ENCODE results near the gene SLC2A1. TPM values are rescaled to one million over a fixed set of nuclear protein-coding genes. Genes with fewer than 3 reads are reported as not detected.

SLC2A1 gene
- total RNA-seq, 1 donor from 2014 or later: 303 TPM

GRCh38 chr1:43001434-43001833 is 42.8 kb upstream of the SLC2A1 start:
- peaks cover 29% of the 10 kb centered on the region for H3K4me1 Mint-ChIP-seq
- H3K27ac Mint-ChIP-seq: no peak overlapping the region
- H3K9ac ChIP-seq: no peak overlapping the region
- H3K36me3 ChIP-seq: no peaks in the 10 kb centered on the region
- no peaks in the 10 kb centered on the region for H4K20me1 ChIP-seq (ENCODE audit: low read depth)
- H3K27me3 Mint-ChIP-seq (ENCODE audit: insufficient read depth, low read depth): no peaks in the 10 kb centered on the region
- TF ChIP-seq EZH2 (IDR thresholded peaks at IDR 0.05) (no peak), CTCF (IDR thresholded peaks at IDR 0.05) (no peak), EZH2phosphoT487 (IDR thresholded peaks at IDR 0.05) (no peak)
- H3K27me3 ChIP-seq: no peaks in the 10 kb centered on the region
- H3K4me1 ChIP-seq: peaks cover 17% of the 10 kb centered on the region
- H3K36me3 Mint-ChIP-seq: peaks cover 3% of the 10 kb centered on the region
- H2AFZ ChIP-seq (replicated peaks): no peak overlapping the region
- H3K79me2 ChIP-seq (ENCODE audit: low read depth): no peaks in the 10 kb centered on the region
- no peaks in the 10 kb centered on the region for H3K9me3 ChIP-seq (ENCODE audit: low read depth)
- no peak overlapping the region for H3K4me2 ChIP-seq
- no peak overlapping the region for H3K27ac ChIP-seq
- DNase-seq (ENCODE audit: low spot score): no peak
- H3F3A ChIP-seq (ENCODE audit: low read depth): peaks cover 18% of the 10 kb centered on the region
- no peak overlapping the region for H3K4me3 Mint-ChIP-seq
- H3K9me3 Mint-ChIP-seq: peaks cover 5% of the 10 kb centered on the region
- H3K4me3 ChIP-seq: no peak overlapping the region

- no peaks in the 10 kb centered on the region for H3K36me3 ChIP-seq
- TF ChIP-seq EZH2 (IDR thresholded peaks at IDR 0.05) (no peak), CTCF (IDR thresholded peaks at IDR 0.05) (no peak), EZH2phosphoT487 (IDR thresholded peaks at IDR 0.05) (no peak)
- no peak overlapping the region for H2AFZ ChIP-seq (replicated peaks)
- no peaks in the 10 kb centered on the region for H3K79me2 ChIP-seq (ENCODE audit: low read depth)
- H3K36me3 Mint-ChIP-seq: peaks cover 3% of the 10 kb centered on the region
- no peak overlapping the region for H3K9ac ChIP-seq
- DNase-seq (ENCODE audit: low spot score): no peak
- no peak overlapping the region for H3K4me2 ChIP-seq
- no peak overlapping the region for H3K27ac ChIP-seq
- no peak overlapping the region for H3K27ac Mint-ChIP-seq
- H4K20me1 ChIP-seq (ENCODE audit: low read depth): no peaks in the 10 kb centered on the region
- no peak overlapping the region for H3K4me3 ChIP-seq
- no peaks in the 10 kb centered on the region for H3K27me3 Mint-ChIP-seq (ENCODE audit: insufficient read depth, low read depth)
- H3K27me3 ChIP-seq: no peaks in the 10 kb centered on the region
- H3K4me1 Mint-ChIP-seq: peaks cover 18% of the 10 kb centered on the region
- H3K9me3 ChIP-seq (ENCODE audit: low read depth): no peaks in the 10 kb centered on the region
- peaks cover 5% of the 10 kb centered on the region for H3K9me3 Mint-ChIP-seq
- peaks cover 6% of the 10 kb centered on the region for H3K4me1 ChIP-seq
- no peak overlapping the region for H3K4me3 Mint-ChIP-seq
- peaks cover 6% of the 10 kb centered on the region for H3F3A ChIP-seq (ENCODE audit: low read depth)
Measured at GRCh38 chr1:43000271-43000670, 41.6 kb upstream of the SLC2A1 start.

GRCh38 chr1:42999308-42999707 is 40.6 kb upstream of the SLC2A1 start:
- Histone ChIP-seq H2AFZ (replicated peaks) (no peak overlapping the region), H3K4me2 (no peak overlapping the region), H3F3A (ENCODE audit: low read depth) (no peaks in the 10 kb centered on the region), H3K36me3 (no peaks in the 10 kb centered on the region), H3K4me3 (no peak overlapping the region), H3K79me2 (ENCODE audit: low read depth) (no peaks in the 10 kb centered on the region), H4K20me1 (ENCODE audit: low read depth) (no peaks in the 10 kb centered on the region), H3K4me1 (no peaks in the 10 kb centered on the region), H3K27me3 (no peaks in the 10 kb centered on the region), H3K9me3 (ENCODE audit: low read depth) (no peaks in the 10 kb centered on the region), H3K27ac (no peak overlapping the region), H3K9ac (no peak overlapping the region)
- Mint-ChIP-seq H3K9me3 (peaks cover 5% of the 10 kb centered on the region), H3K4me1 (peaks cover 14% of the 10 kb centered on the region), H3K36me3 (peaks cover 3% of the 10 kb centered on the region), H3K27ac (no peak overlapping the region), H3K4me3 (no peak overlapping the region), H3K27me3 (ENCODE audit: insufficient read depth, low read depth) (peaks cover 2% of the 10 kb centered on the region)
- no peak for TF ChIP-seq EZH2 (IDR thresholded peaks at IDR 0.05)
- TF ChIP-seq CTCF (IDR thresholded peaks at IDR 0.05): no peak
- no peak for TF ChIP-seq EZH2phosphoT487 (IDR thresholded peaks at IDR 0.05)
- DNase-seq (ENCODE audit: low spot score): no peak

All from neural progenitor cell (in vitro differentiated cells).